ENCODE measurements around the gene CEP68. TPM values are rescaled to one million over a fixed set of nuclear protein-coding genes. Genes with fewer than 3 reads are reported as not detected.
"Not testable (repeated sequence)": the region's sequence is repeated elsewhere in the genome, so short reads cannot be mapped to it uniquely, and the experiment has no call there.

The CEP68 gene, protein sequence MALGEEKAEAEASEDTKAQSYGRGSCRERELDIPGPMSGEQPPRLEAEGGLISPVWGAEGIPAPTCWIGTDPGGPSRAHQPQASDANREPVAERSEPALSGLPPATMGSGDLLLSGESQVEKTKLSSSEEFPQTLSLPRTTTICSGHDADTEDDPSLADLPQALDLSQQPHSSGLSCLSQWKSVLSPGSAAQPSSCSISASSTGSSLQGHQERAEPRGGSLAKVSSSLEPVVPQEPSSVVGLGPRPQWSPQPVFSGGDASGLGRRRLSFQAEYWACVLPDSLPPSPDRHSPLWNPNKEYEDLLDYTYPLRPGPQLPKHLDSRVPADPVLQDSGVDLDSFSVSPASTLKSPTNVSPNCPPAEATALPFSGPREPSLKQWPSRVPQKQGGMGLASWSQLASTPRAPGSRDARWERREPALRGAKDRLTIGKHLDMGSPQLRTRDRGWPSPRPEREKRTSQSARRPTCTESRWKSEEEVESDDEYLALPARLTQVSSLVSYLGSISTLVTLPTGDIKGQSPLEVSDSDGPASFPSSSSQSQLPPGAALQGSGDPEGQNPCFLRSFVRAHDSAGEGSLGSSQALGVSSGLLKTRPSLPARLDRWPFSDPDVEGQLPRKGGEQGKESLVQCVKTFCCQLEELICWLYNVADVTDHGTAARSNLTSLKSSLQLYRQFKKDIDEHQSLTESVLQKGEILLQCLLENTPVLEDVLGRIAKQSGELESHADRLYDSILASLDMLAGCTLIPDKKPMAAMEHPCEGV
- total RNA-seq (2014; rRNA removed; shearing (Covaris generic); ENCODE audit: low replicate concordance), result 9.2 and 9.6 TPM in 2 replicates

DNA sequence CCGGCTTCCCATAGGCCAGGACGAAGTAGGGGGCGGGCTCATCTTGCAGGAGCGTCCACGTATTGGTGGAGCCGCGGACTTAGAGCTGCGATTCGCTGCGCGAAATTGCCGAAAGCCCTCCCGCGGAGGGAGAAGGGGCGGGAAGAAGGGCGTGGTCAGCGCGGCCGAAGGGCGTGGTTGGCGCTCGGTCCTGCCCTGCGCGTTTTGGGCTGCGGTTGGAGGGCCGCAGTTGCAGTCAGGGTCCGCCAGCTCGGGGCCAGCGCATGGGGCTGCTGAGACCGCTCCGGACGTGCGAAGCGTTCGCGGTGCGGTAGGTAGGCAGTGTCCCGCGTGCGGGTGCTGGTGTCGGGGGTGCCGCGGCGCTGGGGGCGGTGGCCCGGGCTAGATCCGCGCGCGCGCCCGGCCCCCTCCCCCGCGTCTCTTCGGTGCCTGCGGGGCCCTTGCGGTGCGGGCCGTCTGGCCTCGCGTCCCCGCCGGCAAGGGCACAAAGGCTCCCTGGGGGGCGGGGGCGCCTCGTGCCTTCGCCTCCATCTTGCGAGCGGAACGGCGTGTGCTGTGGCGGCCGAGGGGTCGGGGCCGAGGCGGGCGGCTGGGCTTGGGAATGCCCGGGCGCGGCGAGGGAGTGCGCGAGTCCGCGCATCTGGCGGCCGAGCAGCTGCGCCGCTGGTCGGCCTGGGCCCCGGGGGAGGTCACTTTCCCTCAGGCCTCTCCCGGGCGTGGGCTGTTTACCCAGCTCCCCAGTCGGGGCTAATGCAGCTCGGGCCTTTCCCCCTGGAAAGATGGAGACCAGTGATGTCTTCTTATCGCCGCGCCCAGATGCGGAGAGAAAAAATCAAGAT is at the start of gene CEP68:
Gene CEP68, plus strand, starts transcription at position 202 of the 839 bp plus-strand sequence. CDS start 13,029 bp downstream, outside the sequence.
- DNase-seq (ENCODE audit: low read depth), result peak; percentile 97
- in situ Hi-C loops (cut with HindIII; ENCODE audit: low pct_unique_long_range_greater_than_20kb, low sequenced_read_pairs), result no loop called here

DNA sequence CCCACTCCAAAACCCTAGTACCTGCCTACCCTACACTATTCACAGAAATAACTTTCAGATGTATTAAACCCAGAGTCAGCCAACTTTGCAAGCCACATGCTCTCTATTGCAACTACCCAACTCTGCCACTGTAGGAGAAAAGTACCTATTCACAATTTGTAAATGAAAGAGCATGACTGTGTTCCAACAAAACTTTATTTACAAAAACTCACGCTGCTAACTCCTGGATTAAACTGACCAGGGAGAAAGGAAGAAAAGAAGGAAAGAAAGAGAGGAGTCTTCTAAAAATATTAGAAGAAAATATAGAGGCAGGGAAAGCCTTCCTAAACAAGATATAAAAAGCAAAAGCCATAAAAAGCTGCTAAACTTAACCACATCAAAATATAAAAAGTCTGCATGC is 42.4 kb upstream of the CEP68 start:
- DNase-seq (ENCODE audit: low read depth), result no peak
- in situ Hi-C loops (cut with HindIII; ENCODE audit: low pct_unique_long_range_greater_than_20kb, low sequenced_read_pairs), result no loop called here

DNA sequence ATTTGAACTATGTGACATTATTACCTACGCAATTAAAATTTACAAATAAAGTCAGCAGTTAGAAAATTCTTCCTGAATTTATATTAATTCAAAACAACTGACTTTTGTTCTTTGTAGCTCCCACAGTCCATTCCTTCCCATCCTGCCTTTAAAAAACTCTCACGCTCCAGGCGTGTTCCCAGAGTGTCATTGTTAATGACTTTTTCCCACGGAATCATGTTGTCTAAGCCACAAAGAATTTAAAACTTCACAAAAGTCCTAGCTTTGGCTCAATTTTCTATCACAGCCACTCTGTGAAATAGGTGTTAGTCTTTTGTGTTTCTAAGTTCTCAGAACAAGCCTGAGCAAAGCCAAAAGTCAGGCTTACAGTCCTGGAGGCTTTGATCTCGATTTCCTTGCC is 40.5 kb upstream of the CEP68 start:
- in situ Hi-C loops (cut with HindIII; ENCODE audit: low pct_unique_long_range_greater_than_20kb, low sequenced_read_pairs), result no loop called here

DNA sequence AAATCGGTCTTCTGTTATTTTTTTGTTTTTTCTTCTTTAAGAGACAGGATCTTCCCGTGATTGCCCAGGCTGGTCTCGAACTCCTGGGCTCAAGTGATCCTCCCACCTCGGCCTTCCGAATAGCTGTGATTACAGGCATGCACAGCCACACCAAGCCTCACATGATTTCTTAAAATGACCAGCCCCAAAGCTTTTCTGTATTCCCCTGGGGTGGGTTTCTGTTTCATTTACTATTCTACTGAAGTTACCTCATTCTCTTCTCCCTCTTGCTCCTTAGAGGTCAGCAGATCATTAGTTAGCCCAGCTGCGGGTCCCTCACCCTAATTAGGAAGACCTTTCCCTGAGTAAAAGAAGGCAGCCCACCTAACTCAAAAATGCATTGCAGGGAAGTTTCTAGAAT is 39.4 kb upstream of the CEP68 start:
- in situ Hi-C loops (cut with HindIII; ENCODE audit: low pct_unique_long_range_greater_than_20kb, low sequenced_read_pairs), result no loop called here
- no peak for DNase-seq (ENCODE audit: low read depth)

More for the DNA sequence above, 40.5 kb upstream of the CEP68 start:
- DNase-seq (ENCODE audit: low read depth), result no peak

DNA sequence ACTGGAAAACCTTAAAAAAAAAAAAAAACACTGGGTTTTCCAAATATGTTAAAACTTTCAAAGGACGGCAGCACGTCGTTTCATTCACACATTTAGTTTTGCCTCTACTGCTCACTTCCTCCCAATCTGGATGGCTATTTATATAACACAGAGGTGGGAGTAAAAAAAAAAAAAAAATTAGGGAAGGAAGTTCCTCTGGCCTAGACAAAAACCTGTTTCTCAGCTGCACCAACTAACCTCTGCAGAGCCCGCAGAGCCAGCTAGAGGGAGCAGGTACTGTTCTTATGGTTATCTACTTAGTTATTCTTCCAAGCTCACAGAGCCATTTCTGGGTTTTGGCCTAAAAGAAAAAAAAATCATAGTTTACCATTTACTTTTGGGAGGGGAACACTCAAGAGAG is 38.9 kb upstream of the CEP68 start:
- DNase-seq (ENCODE audit: low read depth), result no peak
- in situ Hi-C loops (cut with HindIII; ENCODE audit: low pct_unique_long_range_greater_than_20kb, low sequenced_read_pairs), result no loop called here

DNA sequence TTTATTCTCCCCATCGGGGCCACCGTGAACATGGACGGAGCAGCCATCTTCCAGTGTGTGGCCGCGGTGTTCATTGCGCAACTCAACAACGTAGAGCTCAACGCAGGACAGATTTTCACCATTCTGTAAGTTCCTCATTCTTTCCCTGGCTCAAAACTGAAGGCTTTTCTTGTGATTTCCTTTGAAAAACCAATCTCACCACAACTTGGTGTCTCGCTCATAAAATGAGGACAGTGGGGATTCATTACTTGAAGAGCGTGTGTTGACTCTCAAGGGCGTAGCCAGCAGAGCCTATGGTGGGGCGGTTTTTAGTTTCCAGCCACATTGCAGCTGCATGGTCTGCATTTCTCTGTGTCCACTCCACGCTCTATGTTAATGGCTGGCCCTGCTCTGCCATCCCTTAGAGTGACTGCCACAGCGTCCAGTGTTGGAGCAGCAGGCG is 38.1 kb upstream of the CEP68 start:
- in situ Hi-C loops (cut with HindIII; ENCODE audit: low pct_unique_long_range_greater_than_20kb, low sequenced_read_pairs), result no loop called here

DNA sequence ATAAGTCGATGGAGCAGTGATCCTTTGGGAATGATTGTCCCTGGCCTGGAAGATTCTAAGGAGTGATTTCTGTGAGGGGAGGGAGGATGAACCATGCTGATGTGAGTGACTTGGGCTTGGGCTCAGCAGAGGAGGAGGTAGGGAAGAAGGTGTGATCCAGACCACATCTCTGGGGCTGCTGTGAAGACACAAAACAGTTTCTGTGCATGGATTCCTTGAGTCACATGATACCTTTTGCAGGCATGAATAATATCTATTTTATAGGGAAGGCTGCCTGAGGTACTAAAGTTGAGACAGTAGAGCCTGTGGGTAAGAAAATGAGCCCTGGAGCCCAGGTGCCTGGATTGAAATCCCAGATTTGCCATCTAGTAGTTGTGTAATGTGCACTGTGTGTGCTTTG is 37.2 kb upstream of the CEP68 start:
- DNase-seq (ENCODE audit: low read depth), result no peak
- in situ Hi-C loops (cut with HindIII; ENCODE audit: low pct_unique_long_range_greater_than_20kb, low sequenced_read_pairs), result no loop called here

More for the DNA sequence above, 38.1 kb upstream of the CEP68 start:
- DNase-seq (ENCODE audit: low read depth), result no peak

DNA sequence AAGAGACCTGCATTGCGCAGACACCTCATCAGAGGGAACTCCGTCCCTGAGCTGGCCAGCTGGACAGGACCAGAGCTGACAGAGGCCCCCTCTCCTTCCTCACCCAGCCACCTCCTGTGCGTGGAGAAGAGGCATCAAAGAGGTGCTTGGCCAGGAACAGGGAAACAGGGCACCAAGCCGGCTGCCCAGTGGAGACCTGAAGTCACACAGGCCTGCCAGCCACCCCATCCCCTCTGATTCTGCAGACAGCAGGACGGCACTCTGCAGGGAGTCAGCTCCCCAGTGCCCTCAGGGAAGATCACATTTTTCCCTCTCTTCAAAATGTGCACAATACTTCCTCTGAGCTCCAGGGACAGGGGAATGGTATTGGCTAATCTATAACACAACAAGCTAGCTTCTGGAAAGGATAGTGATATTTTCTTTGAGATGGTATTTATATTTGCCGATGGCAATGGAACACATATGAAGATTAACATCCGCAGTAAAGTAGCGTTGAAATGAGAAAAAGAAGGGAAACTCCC is 36.5 kb upstream of the CEP68 start:
- in situ Hi-C loops (cut with HindIII; ENCODE audit: low pct_unique_long_range_greater_than_20kb, low sequenced_read_pairs), result no loop called here
- no peak for DNase-seq (ENCODE audit: low read depth)

DNA sequence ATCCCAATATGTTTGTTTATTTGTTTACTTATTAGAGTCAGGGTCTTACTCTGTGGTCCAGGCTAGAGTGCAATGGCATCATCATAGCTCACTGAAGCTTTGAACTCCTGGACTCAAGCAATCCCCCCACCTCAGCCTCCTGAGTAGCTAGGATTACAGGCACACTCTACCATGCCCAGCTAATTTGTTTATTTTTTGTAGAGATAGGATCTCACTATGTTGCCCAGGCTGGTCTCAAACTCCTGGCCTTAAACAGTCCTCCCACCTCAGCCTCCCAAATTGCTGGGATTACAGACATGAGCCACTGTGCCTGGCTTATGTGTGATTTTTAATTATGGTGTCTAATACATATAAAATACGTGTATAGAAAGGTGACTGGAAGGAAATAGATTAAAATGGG is 36.0 kb upstream of the CEP68 start:
- DNase-seq (ENCODE audit: low read depth); in situ Hi-C loops (cut with HindIII; ENCODE audit: low pct_unique_long_range_greater_than_20kb, low sequenced_read_pairs): not testable (repeated sequence)

DNA sequence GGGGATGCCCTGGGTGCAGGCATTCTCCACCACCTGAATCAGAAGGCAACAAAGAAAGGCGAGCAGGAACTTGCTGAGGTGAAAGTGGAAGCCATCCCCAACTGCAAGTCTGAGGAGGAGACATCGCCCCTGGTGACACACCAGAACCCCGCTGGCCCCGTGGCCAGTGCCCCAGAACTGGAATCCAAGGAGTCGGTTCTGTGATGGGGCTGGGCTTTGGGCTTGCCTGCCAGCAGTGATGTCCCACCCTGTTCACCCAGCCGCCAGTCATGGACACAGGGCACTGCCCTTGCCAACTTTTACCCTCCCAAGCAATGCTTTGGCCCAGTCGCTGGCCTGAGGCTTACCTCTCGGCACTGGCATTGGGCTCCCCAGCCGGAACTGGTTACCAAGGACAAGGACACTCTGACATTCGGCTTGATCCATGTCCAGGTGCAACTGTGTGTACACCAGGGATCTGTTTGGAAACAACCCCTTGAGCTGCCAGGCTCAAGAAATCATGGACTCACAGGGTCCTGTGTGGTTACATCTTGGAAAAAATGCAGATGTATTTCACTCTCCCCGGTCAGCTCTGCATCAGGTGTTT is 35.2 kb upstream of the CEP68 start:
- no peak for DNase-seq (ENCODE audit: low read depth)
- in situ Hi-C loops (cut with HindIII; ENCODE audit: low pct_unique_long_range_greater_than_20kb, low sequenced_read_pairs), result no loop called here

DNA sequence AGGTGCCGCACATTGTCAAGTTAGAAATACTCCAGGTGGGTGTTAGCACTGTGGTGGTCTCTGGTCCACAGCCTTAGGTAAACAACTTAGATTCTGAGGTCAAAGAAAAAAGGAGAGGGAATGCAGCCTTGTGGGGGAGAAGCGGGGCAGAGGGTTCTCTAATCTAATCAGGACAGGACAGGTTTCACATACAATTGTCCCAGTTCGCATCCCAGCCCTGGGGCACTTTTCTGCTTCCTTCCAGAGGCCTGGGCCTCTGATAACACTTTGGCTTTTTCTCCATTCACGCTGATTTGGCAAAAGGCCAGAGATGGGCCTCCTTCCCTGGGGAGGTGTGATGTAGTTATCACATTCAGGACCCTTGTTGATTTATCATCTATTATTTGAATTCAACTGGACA is 34.5 kb upstream of the CEP68 start:
- in situ Hi-C loops (cut with HindIII; ENCODE audit: low pct_unique_long_range_greater_than_20kb, low sequenced_read_pairs), result no loop called here
- no peak for DNase-seq (ENCODE audit: low read depth)

DNA sequence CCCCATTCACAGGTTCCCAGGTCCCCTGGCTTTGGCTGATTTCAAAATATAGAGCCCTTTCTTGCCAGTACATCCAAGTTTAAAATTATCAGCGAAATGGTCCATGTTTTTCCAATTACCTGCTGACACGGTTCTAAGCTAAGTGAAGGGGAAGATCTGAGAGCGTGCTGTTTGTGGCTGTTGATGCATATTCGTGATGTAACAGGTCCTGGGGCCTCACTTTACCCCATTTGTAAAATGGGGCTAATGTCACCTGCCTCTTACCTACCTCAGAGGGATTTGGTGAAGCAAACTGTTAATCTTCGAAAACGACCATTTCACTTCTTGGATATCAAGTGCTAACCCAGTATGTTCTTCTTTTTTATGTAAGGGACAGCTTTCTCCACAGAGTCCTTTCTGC is 34.0 kb upstream of the CEP68 start:
- no peak for DNase-seq (ENCODE audit: low read depth)

DNA sequence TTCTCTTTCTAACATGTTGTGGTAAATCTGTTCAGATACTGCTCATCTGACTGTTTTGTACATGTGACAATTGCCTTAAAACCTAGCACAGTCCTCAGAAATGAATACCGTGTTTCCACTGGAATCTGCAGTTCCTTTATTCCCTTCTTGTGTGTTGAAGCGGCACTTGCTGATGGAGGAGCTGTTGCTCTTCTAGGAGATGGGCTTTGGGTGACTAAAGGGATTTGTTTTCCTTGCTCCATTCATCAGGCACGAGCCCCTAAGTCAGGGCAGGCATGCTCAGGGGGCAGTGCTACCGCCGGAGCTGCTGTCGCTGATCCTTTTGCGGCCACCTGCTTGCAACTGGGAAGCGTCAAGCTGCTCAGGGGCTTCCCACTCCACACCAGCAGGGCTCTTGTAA is 32.5 kb upstream of the CEP68 start:
- no peak for DNase-seq (ENCODE audit: low read depth)
- in situ Hi-C loops (cut with HindIII; ENCODE audit: low pct_unique_long_range_greater_than_20kb, low sequenced_read_pairs), result no loop called here

More for the DNA sequence above, 34.0 kb upstream of the CEP68 start:
- in situ Hi-C loops (cut with HindIII; ENCODE audit: low pct_unique_long_range_greater_than_20kb, low sequenced_read_pairs), result no loop called here

DNA sequence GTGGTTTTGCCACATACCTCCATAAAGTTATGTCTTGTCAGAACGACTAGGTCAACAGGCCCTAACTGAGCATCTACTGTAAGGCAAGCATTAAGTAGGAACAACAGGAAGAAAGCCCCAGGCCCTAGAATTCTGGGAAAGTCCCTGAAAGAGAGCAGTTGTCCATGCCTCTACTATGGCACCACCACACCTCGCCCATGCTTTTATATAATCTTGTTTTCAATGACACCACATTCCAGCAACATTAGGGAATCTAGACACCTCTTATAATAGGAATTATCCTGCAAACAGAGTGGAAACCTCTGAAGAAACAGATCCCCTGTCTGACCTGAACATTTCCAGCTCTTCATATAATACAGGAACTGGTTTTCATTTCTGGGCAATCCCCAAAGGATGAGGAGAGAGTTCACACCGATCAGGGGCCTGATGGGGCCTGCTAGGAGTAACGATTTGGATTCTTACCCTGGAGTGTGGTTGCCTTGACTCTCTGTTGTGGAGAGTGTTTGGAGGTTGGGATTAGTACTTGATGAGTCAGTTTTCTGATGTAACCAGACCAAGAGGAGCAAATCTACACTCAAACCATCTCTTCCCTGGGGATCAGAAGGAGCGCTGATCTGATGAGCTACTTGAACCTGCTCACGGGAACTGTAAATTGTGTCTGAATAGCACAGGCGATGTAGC is 31.9 kb upstream of the CEP68 start:
- in situ Hi-C loops (cut with HindIII; ENCODE audit: low pct_unique_long_range_greater_than_20kb, low sequenced_read_pairs), result no loop called here
- DNase-seq (ENCODE audit: low read depth), result no peak

DNA sequence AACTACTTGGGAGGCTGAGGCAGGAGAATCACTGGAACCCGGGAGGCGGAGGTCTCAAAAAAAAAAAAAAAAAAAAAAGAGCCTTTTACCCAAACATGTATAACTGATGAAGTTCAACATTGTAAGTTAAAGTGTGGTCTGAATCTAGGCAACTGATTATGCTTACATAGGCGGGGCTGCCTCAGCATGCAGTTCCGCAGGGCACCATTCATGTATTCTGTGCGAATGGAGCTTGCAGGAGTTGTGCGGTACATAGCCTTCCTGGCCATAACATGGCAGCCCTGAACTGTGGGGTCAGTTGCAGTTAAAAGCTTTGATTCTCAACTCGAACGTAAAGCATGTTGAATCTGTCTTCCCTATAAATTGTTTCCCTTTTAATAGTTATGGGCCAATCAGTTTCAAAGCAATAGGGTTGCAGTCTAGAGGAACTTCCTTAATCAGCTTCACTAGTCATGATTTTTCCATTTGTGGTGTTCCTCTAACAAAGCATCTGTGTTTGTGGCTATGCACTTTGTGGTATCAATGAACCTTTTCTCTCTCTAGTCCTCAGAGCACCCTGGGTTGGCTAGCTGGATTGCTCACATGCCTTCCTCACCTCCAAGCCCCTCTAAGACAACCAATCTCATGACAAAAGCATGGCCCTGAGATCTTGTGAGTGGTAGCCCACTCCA is 30.6 kb upstream of the CEP68 start:
- in situ Hi-C loops (cut with HindIII; ENCODE audit: low pct_unique_long_range_greater_than_20kb, low sequenced_read_pairs), result loop anchor here (25.0 kb wide), 1 partner anchor 88 kb away; no protein-coding TSS in a partner anchor
- no peak for DNase-seq (ENCODE audit: low read depth)

DNA sequence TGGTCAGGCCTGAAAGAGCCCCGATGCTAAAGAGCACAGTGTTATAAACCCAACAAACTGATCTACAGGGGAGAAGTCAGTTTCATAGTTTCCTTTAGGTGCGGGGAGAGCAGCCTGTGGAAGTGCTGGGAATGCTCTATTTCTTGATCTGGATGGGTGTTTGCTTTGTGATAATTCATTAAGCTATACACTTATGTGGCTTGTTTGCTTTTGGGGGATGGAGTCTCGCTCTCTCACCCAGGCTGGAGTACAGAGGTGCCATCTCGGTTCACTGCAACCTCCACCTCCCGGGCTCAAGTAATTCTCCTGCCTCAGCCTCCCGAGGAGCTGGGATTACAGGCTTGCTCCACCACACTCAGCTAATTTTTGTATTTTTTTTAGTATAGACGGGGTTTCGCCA is 30.1 kb upstream of the CEP68 start:
- no peak for DNase-seq (ENCODE audit: low read depth)
- in situ Hi-C loops (cut with HindIII; ENCODE audit: low pct_unique_long_range_greater_than_20kb, low sequenced_read_pairs), result loop anchor here (25.0 kb wide), 1 partner anchor 89 kb away; no protein-coding TSS in a partner anchor
